Renal pelvis (tissue), 12 donors: Measurements from ENCODE around the gene DAPP1. TPM values are rescaled to one million over a fixed set of nuclear protein-coding genes. Genes with fewer than 3 reads are reported as not detected.
"Not testable (repeated sequence)": the region's sequence is repeated elsewhere in the genome, so short reads cannot be mapped to it uniquely, and the experiment has no call there.

ENCODE experiments used
- DNase-seq: peaks from one replicate; pipeline ENCODE4 v3.0.0-alpha.2; 2013
- long read RNA-seq, 16 experiments: transcript quantifications; one replicate each; lab custom pipeline, GENCODE V29; 2026
- polyA plus RNA-seq, 3 donors: library from polyadenylated mRNA; unstranded; fragments of 120-200 nt; gene quantifications; one replicate each; pipeline ENCODE4 v1.2.1, GENCODE V29; 2013; ENCODE audit not compliant: insufficient read length in 3 of 3

Gene DAPP1, protein sequence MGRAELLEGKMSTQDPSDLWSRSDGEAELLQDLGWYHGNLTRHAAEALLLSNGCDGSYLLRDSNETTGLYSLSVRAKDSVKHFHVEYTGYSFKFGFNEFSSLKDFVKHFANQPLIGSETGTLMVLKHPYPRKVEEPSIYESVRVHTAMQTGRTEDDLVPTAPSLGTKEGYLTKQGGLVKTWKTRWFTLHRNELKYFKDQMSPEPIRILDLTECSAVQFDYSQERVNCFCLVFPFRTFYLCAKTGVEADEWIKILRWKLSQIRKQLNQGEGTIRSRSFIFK
- 1 to 10 TPM in 1 of 3 donors, under 1 TPM in 2; 0.79 to 1.2 (median 0.81) TPM for polyA plus RNA-seq
- long read RNA-seq, donor 1, result 0 reads
- long read RNA-seq, donor 2, result 0 reads
- long read RNA-seq, donor 3, result 0 reads
- long read RNA-seq, donor 4, result 0 reads
- long read RNA-seq, donor 5, result 0 reads
- long read RNA-seq, donor 6, result 0 reads
- long read RNA-seq, donor 7, result 0 reads
- long read RNA-seq, donor 8, partial matches to known transcripts, result 0 of 1 reads
- long read RNA-seq, donor 8, other reads (novel, unspliced or antisense), result 0 of 1 reads
- long read RNA-seq, donor 9, partial matches to known transcripts, result 125 of 131 reads
- long read RNA-seq, donor 9, other reads (novel, unspliced or antisense), result 6 of 131 reads
- long read RNA-seq, donor 10, partial matches to known transcripts, result 0 of 1 reads
- long read RNA-seq, donor 10, other reads (novel, unspliced or antisense), result 0 of 1 reads
- long read RNA-seq, donor 11, result 0 reads
- long read RNA-seq, donor 12, partial matches to known transcripts, result 0 of 1 reads
- long read RNA-seq, donor 12, other reads (novel, unspliced or antisense), result 0 of 1 reads
- long read RNA-seq, donor 13, result 0 reads
- long read RNA-seq, donor 14, result 0 reads
- long read RNA-seq, donor 15, result 0 reads
- long read RNA-seq, donor 16, result 0 reads

DNA sequence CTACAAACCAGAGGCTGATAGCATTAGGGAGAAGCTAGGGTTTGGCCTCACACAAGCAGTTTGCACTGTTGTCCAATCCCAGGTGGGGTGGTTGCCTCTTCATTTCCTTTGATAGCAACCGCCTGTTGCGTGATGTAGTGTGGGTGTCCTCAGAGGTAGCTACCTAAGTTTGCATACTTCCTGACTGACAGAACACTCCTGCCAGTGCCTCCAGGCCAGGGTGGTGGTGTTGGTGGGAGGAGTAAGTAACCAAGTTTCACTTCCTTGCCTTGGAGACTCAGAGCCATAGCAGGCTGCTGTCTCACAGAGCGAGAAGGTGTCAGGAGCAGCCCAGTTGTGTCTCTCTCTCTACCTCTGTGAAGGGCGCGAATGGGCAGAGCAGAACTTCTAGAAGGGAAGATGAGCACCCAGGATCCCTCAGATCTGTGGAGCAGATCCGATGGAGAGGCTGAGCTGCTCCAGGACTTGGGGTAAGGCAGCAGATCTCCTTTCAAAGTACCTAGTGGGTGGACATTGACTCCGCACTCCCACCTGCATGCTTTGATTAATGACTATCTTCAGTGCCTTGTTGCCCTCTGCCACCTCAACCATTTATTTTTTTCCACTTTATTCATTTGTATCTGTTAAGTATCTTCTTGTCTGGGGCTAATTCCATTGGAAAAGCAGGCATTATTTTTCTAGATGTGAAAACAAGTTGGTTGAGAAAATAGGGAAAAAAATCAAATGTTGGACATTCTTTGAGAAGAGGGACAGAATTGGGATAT, at the start of gene DAPP1:
Gene DAPP1, plus strand, starts transcription at position 283 of the 764 bp plus-strand sequence. Its CDS starts 87 bp downstream, at position 370.
- peak; percentile 43 for DNase-seq

DNA sequence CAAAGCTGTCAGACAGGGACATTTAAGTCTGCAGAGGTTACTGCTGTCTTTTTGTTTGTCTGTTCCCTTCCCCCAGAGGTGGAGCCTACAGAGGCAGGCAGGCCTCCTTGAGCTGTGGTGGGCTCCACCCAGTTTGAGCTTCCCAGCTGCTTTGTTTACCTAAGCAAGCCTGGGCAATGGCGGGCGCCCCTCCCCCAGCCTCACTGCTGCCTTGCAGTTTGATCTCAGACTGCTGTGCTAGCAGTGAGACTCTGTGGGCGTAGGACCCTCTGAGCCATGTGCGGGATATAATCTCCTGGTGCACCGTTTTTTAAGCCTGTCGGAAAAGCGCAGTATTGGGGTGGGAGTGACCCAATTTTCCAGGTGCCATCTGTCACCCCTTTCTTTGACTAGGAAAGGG, 45.8 kb upstream of the DAPP1 start:
- DNase-seq, result not testable (repeated sequence)

DNA sequence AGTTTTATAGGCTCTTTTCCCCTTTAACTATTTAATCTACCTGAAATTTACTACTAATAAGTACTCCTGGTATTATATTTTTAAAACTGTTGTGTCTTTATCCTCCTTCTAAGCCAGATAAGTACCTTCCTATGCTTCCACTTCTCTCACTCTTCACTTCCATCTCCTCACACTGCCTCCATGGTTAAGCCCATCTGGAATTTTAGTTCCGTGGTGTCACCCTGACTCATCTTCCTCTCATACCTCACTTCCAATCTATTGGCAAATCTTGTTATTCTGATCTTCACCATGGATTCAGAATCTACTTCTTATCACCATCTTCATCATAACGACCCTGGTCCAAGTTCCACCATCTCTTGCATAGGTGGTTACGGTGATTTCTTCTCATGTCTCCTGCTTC, 32.7 kb upstream of the DAPP1 start:
- DNase-seq, result no peak

DNA sequence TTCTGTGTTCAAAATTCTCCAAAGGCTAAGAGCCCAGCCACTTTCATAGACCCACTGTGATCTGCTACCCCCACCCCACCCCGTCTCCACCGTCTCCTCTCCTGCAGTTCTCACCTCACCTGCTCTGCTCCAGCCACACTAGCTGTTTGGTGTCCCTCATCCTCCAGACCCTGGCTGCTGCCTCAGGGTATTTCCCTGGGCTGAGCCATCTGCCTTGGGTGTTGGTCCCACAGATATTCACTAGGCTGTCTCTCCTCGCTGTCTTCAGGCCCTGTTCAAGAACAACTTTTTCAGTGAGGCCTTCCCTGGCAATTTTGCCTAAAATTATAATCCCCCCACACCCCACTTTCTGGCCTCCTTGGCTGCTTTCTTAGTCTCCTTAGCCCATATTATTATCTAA, 31.8 kb upstream of the DAPP1 start:
- no peak for DNase-seq

DNA sequence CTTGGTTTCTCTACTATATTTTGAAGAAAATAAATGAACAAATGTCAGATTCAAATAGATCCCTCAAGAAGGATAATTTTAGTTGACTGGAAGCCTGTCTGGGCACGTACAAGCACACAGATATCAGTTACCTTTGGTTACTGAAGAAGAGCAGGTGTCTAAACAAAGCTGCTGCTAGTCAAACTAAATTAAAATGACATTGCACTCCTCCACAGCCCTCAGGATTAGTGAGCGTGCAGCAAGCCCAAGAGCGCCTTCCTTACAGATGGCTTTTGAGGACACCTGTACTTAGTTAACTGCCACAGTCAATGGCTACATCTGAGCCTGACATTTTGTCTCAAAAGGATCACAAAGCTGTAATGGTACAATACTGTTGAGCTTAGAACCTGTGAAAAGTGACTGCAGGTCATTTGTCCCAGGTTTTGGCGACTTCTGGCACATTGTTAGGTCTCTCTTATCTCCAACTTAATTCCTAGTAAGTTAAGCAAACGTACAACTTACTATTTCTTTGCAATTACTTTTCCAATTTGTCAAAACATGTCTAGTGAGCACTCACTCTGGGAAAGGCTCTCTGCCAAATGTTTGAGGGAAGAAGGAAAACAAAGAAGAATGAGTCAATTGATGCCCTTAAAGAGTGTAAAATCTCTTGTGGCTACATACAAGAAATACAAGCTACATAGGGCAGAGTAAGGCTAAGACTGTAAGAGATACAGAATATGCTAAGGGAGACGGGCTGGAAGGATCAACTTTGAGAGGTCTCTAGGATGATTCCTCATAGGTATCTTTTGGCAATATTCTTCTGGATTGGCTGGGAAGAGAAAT, 25.6 kb upstream of the DAPP1 start:
- peak; percentile 47 for DNase-seq

DNA sequence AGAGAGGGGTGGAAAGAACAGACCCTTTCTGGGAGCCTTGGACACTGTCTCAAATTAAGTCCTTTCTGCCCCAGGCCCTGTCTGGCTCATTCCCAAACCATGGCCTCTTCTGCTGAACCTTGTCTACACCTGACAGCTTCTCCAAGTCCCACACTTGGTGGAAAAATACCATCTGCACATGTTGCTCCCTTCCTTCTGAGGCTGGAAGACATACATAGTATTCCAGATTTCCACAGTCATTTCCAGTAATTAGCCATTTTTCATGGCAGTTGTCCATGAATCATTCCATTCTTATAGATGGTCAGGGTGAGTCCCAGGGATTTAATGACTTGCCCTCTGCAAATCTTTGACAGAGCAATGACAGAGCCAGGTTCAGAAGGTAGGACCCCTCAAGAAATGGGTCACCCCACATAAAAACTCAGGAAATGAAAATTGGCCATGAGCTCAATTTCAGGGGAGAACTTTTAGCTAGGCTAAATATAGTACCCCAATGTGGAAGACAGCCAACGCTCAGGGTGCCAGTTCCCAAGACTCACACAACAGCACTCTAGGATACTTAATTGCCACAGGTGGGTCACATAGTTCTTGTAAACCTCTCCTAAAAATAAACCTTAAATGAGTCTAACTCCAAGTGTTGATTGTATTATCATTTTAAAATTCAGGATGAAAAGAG, 16.2 kb upstream of the DAPP1 start:
- no peak for DNase-seq

DNA sequence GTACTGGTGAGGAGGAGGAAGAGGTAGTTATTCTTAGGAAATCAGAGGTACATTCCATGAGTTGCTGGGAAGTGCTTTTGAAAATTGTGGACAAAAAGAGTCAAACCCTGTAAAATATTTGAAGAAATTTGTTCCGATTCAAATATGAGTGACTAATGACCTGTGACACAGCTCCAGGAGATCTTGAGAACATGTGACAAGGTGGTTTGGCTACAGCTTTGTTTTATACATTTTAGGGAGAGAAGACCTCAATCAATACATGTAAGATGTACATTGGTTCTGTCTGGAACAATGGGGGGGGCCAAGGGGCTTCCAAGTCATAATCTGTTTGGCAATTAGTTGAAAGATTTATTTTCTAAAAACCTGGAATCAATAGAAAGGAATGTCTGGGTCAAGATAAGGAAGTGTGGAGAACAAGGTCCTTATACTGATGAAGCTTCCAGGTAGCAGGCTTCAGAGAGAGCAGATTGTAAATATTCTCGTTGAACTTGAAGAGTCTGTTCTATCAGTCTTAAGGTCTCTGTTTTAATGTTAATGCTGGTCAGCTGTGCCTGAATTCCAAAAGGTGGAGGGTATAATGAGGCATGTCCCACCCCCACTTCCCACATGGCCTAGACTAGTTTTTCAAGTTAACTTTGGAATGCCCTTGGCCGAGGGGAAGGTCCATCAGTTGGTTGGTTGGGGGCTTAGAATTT, 15.5 kb upstream of the DAPP1 start:
- DNase-seq, result no peak

DNA sequence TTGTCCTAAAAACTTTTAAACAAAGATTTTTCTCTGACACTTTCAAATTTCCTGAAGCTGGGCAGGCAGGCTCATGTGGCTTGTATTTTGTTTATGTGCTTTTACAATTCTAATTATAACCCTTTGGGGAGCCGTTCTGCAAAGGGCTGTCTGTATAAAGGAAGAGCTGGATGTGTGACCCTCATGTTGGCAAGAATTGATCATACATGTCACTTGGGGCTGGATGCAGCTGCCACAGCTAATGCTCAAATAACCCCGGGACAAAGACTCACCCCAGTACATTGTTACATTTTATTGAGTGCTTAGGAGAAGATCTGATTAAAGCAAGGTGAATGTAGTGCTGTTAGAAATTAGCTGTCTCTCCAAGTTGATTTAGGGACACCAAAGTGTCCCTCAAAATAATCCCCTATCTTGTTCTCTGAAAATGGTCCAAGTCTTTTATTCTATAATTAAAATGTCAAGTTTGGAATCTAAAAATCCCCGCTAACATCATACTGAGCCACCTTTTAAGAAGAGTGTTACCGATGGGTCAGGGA, 13.0 kb upstream of the DAPP1 start:
- DNase-seq, result no peak

DNA sequence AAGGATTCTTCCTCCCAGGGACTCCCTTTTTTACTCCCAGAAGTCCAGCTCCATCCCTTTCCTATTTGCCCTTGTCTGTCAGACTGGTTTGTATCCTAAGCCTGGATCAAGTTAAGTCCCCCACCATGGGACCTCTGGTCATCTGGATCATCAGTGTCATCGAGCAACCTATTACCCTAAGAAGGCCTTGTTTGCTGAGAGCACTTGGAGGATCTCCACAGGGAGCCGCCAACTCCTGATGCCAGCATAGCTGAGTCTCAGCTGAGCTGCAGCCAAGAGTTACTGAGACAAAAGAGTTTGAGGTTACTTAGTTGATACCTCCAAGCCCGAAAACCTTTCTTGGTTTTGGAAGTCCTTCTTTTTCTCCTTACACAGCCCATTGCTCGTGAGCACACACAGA, 10.1 kb upstream of the DAPP1 start:
- no peak for DNase-seq

DNA sequence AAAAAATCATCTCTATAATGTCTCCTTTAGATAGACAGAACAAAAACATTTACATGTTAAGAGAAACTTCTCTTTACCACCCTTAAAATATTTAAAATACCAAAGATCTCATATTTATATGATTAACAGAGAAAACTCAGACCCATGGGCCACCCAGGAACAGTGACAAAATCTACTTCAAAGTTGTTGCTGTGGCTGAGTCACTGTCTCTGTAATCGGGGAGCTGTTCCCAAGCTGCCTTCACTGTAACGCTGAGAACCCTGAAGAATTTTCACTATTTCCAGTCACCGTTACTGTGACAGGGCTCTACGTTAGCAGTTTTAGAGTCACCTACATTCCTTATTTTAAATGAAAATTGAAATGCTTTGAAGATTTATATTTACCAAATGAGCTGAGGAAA, 9.0 kb upstream of the DAPP1 start:
- no peak for DNase-seq

DNA sequence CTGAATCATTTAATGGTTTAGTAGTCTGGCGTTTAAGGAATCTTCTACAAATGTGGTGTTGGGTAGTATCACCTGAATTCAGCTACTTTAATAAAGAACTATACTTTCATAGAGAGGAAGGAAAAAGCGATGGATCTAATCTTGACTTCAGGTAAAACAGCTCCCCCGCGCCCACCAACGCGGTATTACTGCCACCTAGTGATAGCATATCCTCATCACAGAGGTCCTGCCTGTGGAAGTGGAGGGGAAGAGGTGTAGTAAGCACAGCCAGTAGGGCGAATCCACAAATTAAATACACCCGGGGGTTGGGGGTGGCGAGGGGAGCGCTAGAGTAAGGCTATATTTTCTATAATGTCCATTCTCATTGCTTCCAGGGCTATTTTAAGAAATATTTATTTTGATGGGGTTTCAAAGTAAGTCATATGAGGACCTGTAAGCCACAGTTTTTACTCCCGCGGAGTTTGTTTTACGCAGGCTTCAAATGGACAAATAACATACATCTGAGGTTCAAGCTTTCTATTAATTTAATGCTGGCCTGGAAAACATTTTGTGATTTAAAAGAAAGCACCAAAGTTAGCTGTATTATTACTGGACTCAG, 8.3 kb upstream of the DAPP1 start:
- DNase-seq, result peak; percentile 38

DNA sequence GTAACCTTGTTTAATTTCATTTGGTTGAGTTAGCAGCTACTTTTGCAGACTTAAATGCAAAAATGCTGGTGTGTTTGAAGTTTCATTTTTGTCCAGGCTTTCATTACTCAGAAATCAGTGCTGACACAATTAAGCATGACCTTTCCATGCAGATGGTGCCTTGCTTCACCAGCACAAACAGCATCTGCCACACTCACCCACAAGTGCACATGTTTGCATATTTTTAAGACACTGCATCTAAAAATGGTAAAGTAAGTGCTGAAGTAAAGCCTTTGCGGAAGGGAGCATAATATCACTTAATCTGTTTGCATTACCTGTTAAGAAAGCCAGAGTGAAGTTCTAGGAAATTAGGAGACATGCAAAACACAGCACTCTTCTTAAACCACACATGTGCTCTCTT, 7.3 kb upstream of the DAPP1 start:
- DNase-seq, result no peak

DNA sequence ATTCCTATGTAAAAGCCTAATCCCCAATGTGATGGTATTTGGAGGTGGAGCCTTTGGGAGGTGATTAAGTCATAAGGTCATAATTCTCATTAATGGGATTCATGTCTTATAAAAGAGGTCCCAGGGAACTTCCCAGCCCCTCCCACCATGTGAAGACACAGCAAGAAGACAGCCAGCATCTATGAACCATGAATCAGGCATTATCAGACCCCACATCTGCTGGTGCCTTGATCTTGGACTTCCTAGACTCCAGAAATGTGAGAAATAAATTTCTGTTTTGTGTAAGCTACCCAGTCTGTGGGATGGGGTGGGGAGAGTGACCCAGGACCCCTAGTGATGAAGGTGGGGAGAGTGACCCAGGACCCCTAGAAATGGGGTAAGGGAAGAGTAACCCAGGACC, 6.1 kb upstream of the DAPP1 start:
- DNase-seq, result no peak

DNA sequence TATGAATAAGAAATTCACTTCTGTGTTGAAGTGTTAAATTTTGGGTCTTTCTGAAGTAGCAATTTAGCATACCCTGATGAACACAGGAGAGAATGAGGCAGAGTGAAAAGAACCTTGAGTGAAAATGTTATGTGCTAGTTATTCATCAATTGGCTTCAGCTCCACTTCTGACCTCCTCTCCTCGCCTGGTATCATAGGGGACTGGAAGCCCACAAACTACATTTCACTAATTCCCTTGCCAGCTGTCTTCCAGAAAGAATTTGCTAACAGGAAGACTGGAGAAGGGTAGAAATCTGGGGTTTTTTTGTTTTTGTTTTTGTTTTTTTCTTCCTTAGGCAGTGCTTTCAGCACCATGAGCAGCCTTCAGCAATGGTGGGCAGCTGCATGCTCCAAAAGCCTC, 5.5 kb upstream of the DAPP1 start:
- no peak for DNase-seq

DNA sequence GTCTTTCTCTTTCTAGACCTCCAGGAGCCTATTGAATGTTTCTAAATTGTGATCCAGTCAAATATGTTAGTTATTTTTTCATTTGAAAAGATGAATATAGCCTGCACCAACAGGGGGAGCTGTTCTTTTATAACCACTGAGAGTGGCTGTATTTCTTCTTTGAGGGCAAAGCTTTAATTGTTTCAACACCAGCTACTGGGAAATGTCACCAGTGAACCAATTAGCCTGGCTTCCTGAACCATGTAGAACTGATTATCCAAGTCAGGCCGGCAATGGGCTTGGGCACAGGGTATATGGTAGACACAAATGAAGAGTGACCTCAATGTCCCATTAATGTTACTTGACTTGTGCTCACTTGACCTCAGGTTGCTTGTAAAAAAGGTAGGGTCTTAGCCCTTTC, 4.8 kb upstream of the DAPP1 start:
- no peak for DNase-seq

DNA sequence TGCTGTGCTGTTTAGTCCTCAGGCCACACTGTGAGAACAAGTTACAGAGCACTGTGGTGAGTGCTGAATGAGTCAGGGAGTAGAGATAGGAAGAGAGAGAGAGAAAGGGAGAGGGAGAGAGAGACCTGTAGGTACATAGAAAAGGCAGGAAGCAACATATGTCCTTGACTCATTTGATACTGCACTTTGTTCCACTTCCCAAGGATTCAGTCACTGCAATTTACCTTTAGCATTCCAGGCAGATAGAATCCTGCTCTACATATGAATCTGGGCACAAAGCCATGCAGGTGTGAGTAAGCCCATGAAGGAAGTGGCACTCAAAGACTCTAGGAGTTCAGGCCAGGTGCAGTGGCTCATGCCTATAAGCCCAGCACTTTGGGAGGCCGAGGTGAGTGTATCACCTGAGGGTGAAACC, 1.0 kb upstream of the DAPP1 start:
- peak; percentile 19 for DNase-seq

DNA sequence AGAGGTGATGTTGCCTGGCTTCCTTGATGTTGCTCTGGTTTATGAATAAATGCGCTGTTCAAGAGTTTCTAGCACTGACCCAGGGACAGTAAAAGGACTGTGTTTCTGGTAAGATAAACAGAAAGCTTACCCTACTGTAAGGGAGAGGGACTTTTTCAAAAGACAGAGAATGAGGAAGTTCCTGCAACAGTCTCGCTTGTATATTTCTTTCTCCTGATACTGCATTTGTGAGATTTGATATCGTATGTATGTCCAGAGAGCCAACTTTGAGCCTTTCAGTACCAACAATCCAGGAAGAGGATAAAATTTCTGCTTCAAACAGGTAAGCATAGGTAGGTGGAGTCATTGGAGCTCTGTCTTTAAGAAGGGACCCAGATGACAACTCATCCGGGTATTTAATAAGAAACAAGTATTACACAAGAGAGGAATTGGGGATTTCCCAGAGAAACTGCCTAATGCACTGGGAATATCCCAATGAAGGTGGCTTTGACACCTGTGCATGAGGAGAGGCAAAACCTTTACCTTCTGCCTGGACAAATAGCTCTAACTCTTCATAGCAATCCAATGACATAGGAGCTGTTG, 773 bp downstream of the DAPP1 start:
- no peak for DNase-seq

DNA sequence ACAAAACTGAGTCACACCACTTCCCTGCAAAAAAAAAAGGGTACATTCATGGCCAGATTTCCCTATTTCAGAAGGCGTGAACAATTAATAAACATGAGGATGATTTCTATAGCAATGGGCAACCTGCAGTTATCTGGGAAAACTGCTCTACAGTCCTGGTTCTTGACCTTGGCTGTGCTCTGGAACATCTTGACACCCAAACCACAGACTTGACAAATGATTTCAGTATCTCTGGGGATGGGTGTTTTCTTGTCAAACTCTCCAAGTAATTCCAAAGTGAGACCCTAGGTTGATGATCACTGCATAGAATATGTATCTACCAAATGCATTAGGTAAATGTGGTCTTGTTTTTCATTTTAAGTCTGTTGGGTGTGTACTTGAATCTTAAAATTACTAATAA, 2.0 kb downstream of the DAPP1 start:
- no peak for DNase-seq

DNA sequence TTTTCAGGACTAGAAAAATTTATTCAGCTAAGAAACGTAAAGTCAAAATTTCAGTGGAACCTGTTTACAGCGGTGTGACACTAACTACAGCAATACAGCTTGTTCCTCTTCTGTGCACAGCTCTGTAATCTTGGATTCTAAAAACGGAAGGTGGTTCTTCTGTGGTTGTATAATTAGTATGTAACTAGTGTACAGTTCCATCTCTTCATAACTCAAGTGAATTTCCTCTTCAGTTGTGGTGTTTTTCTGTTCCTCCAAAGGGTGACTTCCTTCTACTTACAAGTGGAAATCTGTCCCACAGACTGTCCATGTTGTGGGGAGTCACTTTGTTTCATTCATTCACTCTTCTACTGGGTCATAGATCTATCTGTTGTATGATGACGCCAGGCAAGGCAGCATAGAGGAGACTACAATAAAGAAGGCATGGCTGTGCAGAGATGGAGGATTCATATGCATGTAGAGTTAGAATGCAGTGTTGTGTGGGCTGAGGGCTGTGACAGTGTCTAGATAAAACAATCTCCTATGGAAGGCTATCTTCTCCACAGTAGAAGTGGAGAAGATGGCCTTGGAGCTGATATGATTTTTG, 5.4 kb downstream of the DAPP1 start:
- DNase-seq, result no peak
